Measurements from ENCODE around the gene GABBR2.

The GABBR2 gene

DNA sequence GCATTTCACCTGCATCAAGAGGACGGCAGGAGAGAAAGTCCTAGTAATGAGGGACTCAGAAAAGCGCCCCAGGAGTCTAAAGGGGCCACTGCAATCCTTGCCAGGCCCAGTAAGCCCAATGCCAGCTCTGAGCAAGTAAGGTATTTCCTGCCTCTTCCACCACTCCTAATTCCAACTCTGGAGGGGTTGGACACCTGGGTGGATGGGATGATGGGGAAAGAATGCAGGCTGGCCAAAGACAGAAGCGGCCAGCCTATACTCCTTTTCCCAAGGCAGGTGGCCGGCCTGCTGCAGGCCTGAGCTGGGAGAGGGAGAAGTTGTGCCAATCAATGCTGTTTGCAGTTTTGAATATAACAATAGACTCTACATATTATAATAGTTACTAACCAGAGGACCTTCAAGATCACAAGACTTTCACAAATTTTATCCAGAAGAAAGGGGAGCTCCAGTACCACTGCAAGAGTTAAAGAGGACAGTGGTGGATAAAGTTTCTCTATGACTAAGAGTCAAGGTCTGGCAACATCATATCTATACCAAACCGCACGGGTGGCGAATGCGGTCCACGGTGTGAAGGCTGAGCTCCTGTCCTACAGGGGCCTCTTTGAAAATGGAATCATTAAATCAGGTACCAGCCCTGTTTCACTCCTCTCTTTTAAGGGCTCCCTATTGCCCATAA lies 338.3 kb downstream of the GABBR2 start:
- DNase-seq (ENCODE audit: low read depth in 2 of 2), result no peak

DNA sequence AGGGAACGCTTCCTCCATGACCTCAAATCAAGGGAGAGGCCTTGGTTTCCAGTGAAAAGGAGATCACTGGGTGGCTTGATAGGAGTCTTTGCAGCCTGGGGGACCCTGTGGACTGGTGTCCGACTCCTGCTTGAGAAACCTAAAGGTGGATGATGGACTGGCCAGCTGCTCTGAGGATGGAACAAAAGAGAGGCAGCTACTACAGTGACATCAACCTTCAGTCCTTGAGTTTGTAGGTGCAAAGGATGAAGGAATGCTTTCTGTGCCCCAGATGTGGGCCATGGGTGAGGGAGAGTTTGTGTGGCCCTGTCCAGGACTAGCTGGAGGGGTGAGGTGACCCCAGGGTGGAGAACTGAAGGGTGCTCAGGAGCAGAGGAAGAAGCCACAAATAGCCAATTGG lies 338.8 kb downstream of the GABBR2 start:
- DNase-seq (ENCODE audit: low read depth in 2 of 2), result no peak

DNA sequence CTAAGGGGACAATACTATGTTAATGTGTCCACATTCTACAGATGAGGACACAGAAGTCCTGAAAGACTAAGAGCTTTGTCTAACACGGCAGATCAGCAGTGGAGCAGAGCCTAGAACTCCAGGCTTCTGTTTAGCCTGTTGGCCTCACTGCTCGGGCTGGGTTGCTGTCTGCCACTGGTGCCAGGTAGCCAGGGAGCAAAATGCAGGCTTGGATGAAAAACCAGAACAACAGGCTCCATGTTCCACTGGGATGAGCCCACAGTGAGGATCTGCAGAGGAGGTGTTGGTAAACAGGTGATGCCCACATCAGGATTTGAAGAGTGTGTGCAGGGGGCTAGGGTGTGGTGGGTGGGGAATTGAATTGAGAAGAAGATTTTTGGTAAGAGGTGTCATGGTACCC lies 339.3 kb downstream of the GABBR2 start:
- no peak for DNase-seq (ENCODE audit: low read depth in 2 of 2)

DNA sequence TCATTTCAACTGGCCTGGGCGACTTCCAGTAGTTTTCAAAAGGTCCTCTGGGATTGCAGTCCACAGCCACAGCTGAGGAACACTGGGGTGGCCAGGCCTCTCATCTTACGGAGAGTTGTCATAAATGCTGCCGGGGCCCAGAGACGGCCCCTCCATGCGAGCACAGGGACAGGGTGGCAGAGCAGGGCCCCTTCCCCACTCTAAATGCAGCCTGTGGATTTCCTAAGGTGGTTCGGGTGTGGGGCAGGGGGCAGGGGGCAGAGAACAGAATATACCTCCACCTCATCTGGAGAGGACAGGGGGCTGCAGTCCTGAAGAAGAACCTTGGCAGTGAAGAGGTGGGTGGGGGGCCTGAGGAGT lies 339.7 kb downstream of the GABBR2 start:
- DNase-seq (ENCODE audit: low read depth in 2 of 2), result no peak

DNA sequence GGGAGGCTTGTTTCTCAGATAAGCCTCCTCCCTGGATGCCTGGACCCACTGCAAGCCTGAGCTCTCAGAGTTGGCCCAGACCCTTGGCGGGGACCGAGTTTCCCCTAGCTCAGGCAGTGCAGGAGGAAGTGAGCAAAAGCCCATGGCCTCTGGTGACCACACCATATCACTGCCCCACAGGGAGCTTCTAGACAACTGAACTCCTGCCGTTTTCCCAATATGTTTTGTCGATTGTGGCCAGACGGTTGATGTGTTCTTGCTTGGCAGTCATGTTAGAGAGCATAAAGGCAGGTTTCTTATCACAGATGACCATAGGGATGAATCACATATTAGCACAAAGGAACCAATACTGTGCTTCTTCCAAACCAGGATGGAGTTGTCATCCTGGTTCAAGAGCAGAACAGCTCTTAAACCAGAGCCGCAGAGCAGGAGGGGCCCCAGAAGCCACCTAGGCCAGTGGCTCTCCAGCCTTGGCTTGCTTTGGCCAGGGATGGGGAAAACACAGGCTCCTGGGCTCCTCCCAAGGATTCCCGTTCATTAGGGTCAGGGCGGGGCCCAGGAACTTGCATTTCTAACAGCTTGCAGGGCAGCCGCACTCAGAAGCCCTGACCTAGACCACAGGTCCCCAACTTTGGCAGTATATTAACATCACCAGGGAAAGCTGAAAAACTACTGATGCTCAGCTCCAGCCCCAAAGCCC lies 340.2 kb downstream of the GABBR2 start:
- DNase-seq (ENCODE audit: low read depth in 2 of 2), result no peak

DNA sequence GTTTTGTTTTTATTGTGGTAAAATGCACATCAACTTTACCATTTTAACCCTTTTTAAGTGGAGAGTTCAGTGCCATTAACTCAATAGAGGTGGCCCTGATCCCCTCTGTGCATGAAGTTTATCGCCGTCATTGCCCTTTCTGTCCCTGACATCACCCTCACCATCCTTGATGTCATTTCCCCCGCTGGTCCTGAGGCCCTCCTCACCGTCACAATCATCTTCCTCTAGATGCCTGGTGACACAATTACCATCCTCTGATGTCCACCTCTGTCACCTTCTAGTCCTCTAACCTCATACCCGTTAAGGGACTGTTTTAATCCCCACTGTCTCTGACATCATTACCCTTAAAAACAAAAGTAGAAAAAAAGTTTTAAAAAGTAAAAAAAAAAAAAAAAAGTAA lies 340.8 kb downstream of the GABBR2 start:
- DNase-seq (ENCODE audit: low read depth in 2 of 2), result no peak

DNA sequence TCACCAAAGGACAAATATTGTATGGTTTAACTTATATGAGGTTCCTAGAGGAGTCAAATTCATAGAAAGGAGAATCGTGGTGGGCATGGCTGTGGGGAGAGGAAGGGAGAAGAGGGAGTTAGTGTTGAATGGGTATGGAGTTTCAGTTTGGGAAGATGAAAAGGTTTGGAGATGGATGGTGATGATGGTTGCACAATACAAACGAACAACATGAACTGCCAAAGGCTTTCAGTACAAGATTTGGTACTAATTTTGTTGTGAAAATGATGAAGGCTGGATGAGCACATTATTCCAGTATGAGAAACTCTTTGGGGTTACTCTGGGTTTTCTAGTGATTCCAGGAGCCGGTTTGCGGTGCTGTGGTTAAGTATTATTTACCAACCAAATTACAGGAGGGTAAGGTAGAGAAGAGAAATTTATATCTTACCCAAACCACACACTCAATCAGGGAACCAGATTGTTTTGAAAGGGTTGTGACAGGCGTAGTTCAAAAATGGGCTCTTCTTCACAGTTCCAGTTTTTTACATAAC lies 341.3 kb downstream of the GABBR2 start:
- no peak for DNase-seq (ENCODE audit: low read depth in 2 of 2)

DNA sequence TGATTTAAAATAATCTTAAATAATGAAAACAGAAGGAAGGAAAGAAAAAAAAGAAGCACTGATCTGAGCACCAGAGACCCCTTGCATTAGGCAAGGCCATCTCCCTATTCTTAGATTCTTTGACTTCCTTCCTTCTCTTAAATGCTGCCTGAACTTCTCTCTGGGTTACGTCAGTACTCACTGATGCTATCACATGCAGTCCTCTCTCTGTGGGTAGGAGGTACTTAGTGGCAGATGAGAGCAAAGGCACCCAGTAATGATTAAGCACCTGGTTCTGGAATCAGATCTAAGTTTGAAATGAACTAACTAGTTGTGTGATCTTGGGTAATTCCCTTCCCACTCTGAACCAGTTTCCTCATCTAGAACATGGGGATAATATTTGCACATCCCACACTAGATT lies 343.0 kb downstream of the GABBR2 start:
- DNase-seq (ENCODE audit: low read depth in 2 of 2), result no peak

DNA sequence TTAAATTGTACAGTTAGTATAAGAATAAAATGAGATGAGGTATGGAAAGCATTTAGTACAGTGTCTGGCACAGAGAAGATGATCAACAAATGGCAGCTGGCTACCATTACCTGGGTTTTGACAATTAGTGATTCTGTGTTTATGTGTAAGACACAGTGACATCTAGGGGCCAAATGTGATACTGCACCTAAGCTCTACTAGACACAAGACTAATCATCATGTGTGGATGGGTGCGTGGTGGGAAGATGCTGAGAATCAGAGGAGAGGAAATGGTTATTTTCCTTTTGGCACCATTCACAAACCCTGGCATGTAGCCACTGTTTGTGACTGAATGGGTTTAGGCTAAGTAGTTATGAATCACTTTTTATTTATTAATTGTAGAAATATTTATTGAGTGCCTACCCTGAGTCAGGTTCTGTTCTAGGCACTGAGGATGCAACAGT lies 343.5 kb downstream of the GABBR2 start:
- DNase-seq (ENCODE audit: low read depth in 2 of 2), result no peak

DNA sequence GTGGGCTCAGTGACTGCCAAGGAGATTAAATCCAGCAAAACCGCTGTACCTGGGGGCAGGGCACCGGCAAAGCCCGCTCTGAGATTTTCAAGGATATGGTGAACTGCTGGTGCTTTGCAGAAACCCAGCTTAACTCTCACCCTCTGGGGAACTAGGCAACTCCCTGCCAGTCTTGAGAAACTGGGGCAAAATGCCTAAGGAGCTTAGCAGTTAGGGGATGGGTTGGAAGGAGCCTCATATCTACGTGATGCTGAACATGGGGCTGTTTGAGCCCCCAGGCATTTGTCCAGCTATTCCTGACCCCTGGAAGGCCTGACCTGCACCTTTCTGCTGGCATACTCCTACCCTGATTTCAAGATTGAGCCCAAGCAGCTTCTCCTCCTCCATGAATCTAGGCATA lies 344.6 kb downstream of the GABBR2 start:
- no peak for DNase-seq (ENCODE audit: low read depth in 2 of 2)

DNA sequence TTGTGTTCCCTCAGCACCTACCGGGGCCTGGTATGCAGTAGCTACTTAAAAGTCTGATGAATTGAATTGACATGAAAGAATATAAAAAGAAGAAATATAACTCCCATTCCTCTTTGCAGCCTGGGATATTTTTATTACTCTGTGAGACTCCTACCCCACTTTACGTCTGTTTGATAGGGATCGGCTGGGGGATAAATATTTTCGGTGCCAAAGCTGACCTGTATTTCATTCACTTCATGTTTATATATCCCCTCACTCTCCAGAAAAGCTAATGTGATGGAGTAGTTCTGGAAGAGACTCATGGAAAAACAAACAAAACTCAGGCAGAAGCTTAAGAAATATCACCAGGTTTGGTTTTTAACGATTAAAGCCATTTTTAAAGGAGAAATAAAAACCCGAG lies 345.1 kb downstream of the GABBR2 start:
- DNase-seq (ENCODE audit: low read depth in 2 of 2), result no peak

DNA sequence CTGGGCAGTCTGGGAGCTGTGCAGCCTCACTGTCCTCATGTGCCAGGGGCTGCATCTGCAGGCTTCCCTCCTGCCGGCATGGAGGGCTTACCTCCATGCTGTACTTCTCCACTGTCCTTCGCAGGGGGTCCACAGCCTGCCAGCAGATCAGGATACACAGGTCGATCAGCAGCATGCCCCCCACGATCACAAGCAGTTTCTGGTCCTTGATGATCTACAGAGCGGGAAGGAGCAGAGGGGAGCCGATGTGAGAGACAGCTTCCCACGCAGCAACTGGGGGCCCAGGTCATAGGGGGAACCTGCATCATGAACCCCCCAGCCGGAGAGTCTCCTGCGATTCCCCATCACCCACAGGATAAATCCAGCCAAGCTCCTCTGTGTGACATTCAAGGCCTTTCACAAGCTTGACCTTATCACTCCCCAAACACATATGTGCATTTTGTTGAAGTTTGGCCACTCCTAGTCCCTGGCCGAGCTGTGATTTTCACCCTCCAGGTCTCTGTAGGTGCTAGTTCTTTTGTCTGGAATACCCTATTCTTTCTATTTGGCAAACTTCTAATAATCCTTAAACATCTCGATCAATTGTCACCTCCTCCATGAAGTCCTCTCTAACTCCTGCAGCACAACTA lies 346.0 kb downstream of the GABBR2 start:
- no peak for DNase-seq (ENCODE audit: low read depth in 2 of 2)

DNA sequence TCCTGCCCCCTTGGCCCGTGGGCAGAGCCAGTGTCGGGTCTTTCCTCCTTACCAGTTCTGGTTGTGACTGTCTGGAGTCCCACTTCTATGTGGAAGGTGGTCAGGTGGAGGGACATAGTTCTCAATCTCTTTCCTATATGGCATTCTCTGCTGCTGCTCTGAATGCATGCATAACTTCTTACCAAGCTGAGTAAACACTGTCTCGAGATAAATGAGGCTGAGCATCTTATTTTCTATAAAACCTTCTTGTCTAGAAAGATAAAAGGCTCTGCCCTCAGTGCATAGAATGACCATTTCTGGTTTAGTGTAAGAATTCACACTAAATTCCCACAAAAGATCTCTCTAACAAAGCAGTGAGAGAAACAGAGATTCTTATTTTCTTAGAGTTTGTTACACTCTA lies 347.1 kb downstream of the GABBR2 start:
- DNase-seq (ENCODE audit: low read depth in 2 of 2), result no peak

DNA sequence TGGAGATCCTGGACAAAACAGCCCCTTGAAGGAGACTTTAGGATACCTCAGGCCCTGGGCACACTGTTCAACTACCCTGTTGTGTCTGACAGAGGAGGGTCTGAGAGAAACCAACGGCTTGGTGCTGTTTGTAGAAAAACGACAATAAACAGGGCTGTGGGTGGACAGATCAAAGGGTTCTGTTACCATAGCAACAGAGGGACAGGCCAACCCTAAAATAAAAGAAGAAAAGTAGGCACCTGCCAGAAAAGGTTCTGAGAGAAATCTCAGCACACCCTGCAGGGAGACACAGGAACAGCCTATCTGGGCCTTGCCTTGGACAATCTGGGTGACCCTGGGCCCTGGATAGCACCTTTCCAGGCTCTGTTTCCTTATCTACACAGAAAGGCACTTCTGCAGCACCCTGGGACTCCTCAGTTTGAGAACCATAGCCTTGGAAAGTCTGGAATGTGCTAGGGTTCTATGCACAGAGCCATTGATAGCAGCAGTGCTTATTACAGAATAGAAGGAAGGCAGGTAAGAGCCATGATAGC lies 348.5 kb downstream of the GABBR2 start:
- DNase-seq (ENCODE audit: low read depth in 2 of 2), result no peak

DNA sequence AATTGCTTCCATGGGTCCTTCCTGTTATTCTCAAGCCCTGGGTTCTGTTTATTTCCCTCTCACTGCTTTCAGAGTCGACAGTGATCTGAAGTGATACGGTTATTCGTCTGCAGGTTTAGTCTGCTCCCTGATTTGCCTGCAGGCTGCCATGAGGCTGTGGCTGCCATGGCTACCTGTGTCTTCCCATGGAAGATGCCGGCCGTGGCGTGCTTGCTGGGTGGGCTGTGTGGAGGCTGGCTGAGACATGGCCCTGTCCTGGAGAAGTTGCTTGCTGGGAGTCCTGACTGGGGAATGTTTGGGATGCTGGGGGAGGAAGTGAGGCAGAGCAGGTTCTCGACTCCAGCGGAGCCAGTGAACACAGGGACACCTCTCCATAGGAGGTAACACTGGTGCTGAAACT lies 349.2 kb downstream of the GABBR2 start:
- no peak for DNase-seq (ENCODE audit: low read depth in 2 of 2)

DNA sequence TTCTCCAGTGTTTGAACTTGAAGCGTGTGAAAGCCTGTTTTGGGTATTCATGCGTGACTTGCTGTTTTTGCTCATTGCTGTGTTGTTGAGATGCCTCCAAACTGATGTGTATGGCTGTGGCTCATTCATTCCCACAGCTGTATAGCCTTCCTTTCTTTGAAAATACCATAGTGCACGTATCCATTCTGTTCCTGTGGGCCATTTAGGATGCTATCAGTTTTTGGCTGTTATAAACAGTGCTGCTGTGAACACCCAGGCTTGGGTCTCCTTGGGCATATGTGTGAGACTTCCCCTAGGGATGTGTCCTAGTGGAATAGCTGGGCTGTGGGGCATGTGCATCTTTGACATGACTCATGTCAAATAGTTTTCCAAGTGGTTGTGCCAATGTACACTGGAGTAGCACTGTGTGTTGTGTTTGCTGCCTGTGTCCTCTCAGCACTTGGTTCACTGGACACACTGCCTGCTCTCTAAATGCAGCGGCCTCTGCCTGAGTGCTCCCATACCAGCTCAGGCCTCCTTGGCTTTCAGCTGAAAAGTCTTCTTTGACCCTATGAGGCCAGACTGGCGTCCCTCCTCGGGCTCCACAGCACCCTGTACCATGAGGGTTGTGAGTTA lies 350.7 kb downstream of the GABBR2 start:
- no peak for DNase-seq (ENCODE audit: low read depth in 2 of 2)

DNA sequence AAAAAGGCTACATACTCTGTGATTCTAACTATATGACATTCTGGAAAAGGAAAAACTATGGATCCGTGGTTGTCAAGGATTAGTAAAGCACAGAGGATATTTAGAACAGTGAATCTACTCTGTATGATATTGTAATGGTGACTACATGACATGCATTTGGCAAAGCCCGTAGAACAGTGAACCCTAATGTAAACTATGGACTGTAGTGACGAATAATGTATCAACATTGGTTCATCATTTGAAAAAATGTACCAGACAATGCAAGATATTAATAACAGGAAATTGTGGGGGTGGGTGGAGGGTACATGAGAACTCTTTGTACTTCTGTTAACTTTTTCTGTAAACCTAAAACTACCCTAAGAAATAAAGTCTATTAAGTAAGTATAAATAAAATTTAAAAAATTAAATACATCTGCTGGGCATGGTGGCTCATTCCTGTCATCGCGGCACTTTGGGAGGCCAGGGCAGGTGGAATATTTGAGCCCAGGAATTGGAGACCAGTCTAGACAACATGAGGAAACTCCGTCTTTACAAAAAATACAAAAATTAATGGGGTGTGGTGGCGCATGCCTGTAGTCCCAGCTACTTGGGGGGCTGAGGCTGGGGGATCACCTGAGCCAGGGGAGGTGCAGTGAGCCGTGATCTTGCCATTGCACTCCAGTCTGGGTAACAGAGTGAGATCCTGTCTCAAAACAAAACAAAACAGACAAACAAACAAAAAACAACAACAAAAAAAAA lies 351.6 kb downstream of the GABBR2 start:
- DNase-seq (ENCODE audit: low read depth in 2 of 2), result no peak

DNA sequence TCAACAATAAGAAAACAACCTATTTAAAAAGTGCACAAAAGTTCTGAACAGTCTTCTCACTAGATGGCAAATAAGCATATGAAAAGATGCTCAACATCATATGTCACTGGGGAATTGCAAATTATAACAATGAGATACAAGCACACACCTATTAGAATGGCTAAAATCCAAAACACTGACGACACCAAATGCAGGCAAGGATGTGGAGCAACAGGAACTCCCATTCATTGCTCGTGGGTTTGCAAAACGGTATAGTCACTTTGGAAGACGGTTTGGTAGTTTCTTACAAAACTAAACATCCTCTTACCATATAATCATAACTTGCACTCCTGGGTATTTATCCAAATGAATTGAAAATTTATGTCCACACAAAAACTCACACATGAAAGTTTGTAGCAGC lies 352.4 kb downstream of the GABBR2 start:
- no peak for DNase-seq (ENCODE audit: low read depth in 2 of 2)

DNA sequence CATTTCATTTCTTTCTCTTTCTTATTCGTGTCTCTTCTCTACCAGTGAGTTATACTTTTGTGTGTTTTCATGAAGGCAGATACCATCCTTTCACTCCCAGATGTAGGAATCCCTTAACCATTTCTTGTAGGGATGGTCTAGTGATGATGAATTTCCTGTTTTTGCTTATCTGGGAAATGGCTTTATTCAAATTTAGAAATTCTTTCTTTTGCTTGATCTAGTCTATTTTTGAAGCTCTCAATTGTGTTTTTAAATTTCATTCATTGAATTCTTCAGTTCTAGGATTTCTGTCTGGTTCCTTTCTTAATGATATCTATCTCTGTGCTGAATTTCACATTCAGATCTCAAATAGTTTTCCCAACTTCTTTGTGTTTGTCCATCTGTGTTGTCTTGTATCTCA lies 357.4 kb downstream of the GABBR2 start:
- DNase-seq (ENCODE audit: low read depth in 2 of 2), result no peak

DNA sequence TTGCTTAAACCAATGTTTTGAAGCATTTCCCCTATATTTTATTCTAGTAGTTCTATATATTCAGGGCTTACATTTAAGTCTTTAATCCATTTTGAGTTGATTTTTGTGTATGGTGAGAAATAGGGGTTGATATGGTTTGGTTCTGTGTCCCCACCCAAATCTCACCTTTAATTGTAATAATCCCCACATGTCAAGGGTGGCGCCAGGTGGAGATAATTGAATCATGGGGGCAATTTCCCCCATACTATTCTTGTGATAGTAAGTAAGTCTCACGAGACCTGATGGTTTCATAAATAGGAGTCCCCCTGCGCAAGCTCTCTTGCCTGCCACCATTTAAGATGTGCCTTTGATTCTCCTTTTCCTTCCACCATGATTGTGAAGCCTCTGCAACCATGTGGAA lies 361.1 kb downstream of the GABBR2 start:
- no peak for DNase-seq (ENCODE audit: low read depth in 2 of 2)

DNA sequence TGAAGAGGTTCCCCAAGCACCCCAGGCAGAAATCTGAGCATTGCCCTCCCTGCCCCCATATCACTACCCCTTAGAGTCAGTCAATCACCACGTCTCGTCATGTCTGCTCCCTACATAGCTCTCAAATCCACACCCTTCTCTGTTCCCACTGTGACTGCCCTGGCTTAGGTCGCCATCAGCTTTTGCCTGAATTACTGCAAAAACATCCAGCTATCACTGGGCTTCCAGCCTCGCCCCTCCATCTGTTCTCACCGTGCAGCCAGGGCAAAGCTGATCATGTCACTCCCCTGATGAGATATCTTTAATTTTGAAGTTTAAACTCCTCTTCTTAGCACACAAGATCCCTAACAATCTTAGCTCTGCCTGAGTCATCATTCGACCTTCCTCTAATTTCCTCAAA lies 363.7 kb downstream of the GABBR2 start:
- DNase-seq (ENCODE audit: low read depth in 2 of 2), result no peak

DNA sequence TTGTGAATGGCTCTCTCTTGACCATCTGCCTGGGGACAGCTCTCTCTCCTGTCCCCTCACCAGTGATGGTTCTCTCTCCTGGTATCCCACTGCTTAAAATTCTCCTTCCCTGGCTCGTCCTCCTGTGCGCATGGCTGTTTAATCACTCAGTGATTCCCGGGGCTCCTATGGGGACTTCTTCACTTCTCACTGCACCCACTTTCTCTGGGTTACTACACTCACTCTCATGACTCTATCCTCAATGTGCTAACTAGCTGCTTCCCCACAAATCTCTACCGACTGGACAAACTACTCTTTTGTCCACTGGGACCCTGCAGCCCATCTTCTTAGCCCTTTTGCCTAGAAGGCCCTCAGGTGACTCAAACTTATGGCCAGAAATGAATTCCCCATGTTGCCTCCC lies 364.2 kb downstream of the GABBR2 start:
- no peak for DNase-seq (ENCODE audit: low read depth in 2 of 2)

Data from stimulated activated CD8-positive, alpha-beta memory T cell treated with anti-CD3 and anti-CD28 coated beads, Interleukin-2, amount 100 ng/mL, for 48 hours (primary cell).